HG02623 (cell line): ENCODE data around the gene KCNA2.
A peak's percentile ranks its signal among the peaks of the same experiment; 100 is the strongest.

Experiments
- ATAC-seq: cut with Tn5 transposase; IDR thresholded peaks from one replicate; pipeline ENCODE4 v1.9.1; 2021; ENCODE audit warnings: moderate library complexity; ENCODE audit not compliant: unreplicated experiment

KCNA2 gene

GRCh38 chr1:110630839-110631663, 24.9 kb upstream of the KCNA2 start:
- ATAC-seq = peak; percentile 47

GRCh38 chr1:110628323-110629105, 22.4 kb upstream of the KCNA2 start:
- no peak for ATAC-seq

- ATAC-seq = no peak
Observed at GRCh38 chr1:110627764-110628163, 21.6 kb upstream of the KCNA2 start.

DNA sequence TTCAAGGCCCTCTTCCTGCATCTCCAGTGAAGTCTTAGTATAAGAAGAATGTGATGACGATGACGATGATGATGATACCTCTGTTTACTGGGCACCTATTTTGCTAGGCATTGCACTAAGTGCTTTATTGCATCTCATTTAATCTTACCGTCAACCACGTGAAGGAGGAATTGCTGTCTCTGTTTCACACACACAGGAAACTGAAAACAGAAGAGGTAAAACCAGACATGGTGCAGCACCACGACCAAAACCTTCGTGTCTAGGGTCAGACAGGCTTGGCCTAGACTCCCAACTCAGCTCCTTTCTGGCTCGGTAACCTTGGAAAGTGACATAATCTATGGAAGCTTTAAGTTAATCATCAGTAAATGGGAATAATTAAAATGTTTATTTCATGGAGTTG, 20.7 kb upstream of the KCNA2 start:
- no peak for ATAC-seq

GRCh38 chr1:110620686-110621085, 14.5 kb upstream of the KCNA2 start:
- no peak for ATAC-seq

DNA sequence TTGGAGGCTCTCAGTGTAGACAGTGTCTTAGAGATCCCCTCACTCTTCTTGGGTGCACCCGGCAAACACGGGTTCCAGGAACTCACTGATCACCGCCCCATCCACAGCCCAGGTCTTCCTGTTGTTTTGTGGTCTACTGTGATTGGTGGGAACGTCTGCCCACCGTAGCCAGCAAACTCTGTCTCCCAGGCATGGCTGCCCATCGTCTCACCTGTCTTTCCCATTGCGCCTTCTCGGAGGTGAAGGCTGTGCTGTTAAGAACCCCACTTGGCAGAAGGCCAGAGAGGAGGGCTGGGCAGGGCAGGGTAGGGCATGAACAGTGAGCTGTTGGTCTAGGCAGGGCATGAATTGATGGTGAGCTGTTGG, 14.1 kb upstream of the KCNA2 start:
- ATAC-seq = no peak

- ATAC-seq = peak; percentile 74
Observed at GRCh38 chr1:110619412-110620249, 13.5 kb upstream of the KCNA2 start.

DNA sequence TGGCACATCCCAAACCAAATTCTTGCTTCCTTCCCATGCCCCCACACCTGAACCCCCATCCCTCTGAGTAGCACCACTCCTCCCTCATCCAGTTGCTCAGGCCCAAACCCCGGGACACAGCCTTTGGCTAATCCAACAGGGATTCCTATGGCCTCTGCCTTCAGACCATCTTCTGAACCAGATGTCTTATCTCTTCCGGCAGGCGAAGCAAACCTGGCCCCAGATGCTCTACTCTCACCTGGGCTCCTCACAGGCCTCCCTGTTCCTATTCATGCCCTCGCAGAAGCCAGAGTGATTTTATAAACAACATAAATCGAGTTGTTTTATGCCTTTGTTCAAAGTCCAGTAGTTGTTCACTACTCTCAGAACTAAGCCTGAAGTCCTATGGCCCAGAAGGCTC, 12.5 kb upstream of the KCNA2 start:
- ATAC-seq = no peak

GRCh38 chr1:110617589-110617988, 11.4 kb upstream of the KCNA2 start:
- ATAC-seq = no peak

DNA sequence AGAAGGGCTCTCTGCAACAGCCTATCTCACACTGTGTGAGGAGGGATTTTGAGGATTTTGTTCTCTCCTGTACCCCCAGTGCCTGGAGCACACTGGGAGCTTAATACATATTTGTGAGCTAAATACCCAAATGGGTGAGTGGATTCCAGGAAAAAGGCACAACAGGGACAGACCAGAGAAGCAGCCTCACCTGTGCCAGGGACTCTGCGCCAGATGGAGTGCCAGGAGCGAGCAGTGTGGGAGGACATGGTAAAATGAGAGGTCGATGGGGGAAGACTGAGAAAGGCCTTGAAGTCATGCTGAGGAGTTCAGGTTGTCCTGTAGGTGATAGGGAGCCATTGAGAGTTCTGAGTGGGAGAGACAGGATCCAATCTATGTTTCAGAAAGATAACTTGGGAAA, 11.0 kb upstream of the KCNA2 start:
- no peak for ATAC-seq

DNA sequence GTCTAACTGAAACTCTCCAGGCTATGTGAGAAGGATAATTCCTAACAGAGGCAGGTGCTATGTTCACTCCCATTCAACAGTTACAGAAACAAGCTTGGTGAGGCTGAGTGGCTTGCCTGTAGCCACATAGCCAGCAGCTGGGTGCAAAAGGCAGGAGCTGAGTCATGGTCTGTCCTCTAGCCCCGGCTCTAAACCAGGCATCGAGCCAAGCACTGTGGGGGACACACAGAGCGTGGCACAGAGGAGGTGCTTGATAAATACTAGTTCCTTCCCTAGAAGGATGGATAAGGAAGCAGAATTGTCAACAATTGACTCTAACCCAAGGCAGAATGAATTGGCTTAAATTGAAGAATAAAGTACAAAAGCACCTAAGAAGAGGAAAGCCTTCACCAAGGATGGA, 10.4 kb upstream of the KCNA2 start:
- ATAC-seq = no peak

DNA sequence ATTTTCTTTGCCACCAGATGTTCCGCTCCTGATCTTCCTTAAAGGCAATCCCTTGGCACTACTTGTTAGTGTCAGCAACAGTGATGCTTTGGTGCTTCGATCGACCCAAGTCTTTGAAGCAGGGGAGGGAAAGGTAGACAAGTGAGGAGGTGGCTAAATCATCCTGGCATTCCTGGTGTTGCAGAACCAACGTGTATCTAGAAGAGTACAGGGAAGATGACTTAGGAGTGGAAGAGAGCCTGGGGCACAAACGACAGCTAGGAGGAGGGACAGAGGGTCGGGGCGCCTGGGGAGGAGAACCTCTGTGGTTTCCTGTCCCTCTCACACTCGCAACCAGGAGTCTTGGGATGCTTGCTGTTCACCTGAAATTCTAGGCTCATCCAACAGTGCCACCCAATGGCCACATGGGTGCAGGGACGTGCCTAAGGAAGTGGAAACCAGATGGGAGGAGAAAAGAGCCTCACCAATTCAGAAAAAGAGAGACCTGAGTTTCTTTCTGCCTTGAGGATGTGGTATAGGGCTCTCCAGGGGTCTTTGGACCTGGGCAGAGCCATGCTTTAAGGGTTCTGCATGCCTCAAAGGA, 9.5 kb upstream of the KCNA2 start:
- no peak for ATAC-seq

GRCh38 chr1:110612060-110612745, 6.0 kb upstream of the KCNA2 start:
- no peak for ATAC-seq

- ATAC-seq = no peak
Observed at GRCh38 chr1:110610696-110611286, 4.6 kb upstream of the KCNA2 start.

- ATAC-seq = no peak
Observed at GRCh38 chr1:110610084-110610483, 3.9 kb upstream of the KCNA2 start.

DNA sequence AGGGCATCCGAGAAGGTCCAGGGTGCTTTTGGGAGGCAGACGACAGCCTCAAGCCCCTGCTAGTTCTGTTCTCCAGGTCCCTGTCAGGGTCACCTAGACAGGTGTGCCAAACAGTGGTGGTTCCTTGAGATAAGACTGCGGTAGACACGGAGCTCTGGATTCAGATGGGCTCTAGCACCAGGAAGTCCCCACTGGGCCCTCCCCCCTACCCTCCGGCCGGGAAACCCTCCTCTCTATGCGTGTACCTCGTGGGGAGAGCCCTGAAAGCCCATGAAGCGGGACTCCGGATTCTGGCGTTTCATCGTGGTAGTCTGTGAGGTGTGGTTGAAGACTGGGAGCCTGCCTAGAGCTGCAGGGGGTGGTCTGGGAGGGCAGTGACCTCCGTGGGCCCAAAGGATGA, 2.1 kb upstream of the KCNA2 start:
- no peak for ATAC-seq

DNA sequence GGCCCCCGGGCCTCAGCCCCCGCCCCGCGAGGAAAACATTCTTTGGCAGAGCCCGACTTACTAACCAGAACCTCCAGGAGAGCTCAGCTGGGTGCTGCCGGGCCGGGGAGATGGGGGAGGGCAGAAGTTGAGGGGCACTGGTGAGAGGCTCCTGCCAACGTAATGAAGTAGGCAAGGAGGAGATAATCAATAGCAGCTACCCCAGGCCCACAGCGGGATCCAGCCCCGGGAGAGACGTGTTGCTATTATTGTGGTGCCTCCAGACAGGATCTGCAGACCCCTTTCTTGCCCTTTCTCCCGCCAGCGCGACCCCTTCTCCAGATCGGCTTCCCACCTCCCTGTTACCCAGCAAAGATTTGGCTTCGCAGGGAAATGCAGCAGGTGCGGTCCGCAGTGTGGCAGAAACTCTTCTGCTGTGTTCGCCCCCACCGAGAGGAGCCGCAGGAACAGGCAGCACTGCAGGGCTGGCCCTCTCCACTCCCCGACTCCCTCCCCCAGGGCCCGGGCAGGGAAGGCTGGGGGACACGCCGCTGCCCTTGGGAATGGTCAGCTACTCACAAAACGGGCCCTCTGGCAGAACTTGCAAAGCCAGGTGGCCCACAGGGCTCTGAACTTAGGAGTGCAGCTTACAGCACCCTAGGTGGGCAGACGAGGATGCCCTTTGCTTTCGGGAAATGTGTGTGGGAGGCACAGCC, 1.5 kb upstream of the KCNA2 start:
- no peak for ATAC-seq

DNA sequence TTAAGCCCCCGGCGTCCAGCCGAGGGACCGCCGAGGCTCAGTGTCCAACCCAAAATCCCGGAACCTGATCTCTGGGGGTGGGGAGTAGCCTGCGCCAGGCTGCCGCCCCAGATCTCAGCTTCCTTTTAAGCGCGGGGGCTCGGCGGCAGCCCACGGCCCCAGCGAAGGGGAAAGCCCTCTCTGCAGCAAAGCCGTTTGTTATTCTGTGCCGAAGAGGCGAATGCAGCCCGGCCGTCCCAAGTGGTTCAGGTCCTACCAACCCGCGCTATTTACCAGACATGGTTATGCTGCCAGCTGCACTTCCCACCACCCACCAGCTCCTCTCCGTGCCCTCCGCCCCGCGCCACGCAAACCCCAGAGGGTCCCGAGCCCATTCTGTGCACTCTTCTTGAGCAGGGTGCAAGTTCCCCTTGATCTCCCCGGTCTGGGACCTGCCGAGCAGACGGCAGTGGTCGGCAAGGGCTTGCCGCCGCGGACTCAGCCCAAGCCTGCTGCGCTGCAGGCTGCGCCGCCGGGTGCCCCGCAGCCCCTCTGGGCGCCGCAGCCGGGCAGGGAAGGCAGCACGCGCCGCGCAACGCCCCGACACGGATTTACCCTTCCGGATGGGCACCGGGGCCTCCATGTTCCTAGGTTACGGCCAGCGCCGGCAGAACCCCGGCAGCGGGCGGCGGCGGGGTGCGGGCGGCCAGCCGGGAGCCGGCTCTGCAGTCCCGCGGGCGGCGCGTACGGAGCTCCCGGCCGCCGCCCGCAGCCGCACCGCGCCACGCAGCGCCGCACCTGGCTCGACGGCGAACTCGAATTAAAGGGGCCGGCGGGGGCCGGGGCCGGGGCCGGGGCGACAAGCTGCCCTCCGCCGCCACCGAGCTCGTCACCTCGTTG, 738 bp upstream of the KCNA2 start:
- no peak for ATAC-seq

DNA sequence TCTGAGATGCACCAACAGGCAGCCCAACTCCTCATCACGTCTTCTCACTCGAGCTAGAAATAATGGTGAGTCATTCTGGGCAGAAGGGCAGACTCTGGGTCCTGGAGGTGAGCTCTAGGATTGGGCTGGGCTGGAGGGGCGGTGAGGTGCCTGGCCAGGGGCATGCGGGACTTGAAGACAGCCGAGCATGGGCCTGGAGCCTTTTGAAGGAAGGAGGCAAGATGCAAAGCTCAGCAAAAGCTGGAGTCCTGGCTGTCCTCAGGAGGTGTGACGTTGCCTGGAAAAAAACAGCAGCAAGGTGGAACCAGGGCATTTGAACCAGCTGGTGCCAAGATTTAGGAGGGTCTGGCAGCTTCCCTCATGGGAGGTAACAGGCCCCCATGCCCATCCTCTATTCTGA, 712 bp downstream of the KCNA2 start:
- ATAC-seq = no peak
